Stimulated activated CD8-positive, alpha-beta memory T cell treated with anti-CD3 and anti-CD28 coated beads, Interleukin-2, amount 100 ng/mL, for 1 hour (primary cell): ENCODE measurements around the gene SMPDL3B.

Experiments used
- DNase-seq, 2 donors: peaks; one replicate each; pipeline ENCODE4 v3.0.0-alpha.2; 2020; ENCODE audit warnings: low read depth in 2 of 2

SMPDL3B gene

DNA sequence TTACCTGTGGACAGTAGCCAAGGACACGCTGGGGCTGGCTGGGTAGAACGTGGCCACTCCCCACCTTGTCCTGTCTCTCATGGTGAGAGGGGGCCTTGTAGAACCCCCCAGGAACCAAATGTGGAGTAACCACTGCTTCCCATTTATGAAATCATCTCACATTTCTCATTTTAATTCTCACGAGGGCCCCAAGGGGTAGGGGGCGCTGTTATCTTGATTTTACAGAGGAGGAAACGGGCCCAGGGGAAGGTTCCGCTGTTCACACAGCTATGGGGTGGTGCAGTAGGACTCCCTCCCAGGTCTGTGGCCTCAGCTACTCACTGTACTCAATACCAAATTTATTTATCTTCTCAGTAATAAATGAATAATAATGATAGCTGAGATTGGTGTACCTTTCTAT lies 5.5 kb downstream of the SMPDL3B start:
- peak; percentile 41 to 67 for DNase-seq

GRCh38 chr1:27940870-27941560 lies 6.2 kb downstream of the SMPDL3B start:
- DNase-seq, result no peak

GRCh38 chr1:27941671-27942540 lies 7.1 kb downstream of the SMPDL3B start:
- DNase-seq, result no peak

DNA sequence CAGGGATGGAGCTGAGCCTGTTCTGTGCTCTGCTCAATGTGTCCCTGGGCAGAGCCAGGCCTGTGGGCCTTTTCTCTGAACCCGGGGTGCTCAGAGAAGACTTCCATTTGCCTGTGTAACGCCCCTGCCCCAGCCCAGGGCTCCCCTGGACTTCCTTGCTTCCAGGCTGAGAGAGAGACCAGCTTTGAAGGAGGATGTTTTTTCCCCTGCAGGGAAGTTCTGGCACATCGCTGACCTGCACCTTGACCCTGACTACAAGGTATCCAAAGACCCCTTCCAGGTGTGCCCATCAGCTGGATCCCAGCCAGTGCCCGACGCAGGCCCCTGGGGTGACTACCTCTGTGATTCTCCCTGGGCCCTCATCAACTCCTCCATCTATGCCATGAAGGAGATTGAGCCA lies 10.2 kb downstream of the SMPDL3B start:
- no peak for DNase-seq

GRCh38 chr1:27949027-27949426 lies 14.2 kb downstream of the SMPDL3B start:
- no peak for DNase-seq

- no peak for DNase-seq
Observed at GRCh38 chr1:27951396-27951795, 16.6 kb downstream of the SMPDL3B start.

GRCh38 chr1:27952147-27952546 lies 17.3 kb downstream of the SMPDL3B start:
- no peak for DNase-seq

GRCh38 chr1:27954186-27954585 lies 19.4 kb downstream of the SMPDL3B start:
- no peak for DNase-seq

DNA sequence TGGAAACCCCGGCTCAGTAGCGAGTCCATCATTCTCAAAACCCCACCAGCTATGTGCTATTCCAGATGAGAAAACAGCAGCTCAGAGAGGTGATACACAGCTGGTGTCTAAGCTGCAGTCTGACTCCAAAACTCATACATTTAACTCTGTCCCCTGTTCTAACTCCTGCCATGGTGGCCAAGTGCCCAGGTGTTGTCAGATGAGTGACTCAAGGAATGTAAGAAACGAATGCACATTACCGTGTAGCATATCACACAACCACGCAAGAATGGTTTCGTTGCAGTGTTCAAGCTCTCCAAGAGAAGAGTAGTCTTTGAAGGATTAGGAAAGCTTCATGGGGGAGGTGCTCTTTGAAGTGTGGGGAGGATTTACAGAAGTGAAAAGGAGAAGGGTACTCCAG lies 20.3 kb downstream of the SMPDL3B start:
- no peak for DNase-seq

- no peak for DNase-seq
Observed at GRCh38 chr1:27956761-27957160, 22.0 kb downstream of the SMPDL3B start.

DNA sequence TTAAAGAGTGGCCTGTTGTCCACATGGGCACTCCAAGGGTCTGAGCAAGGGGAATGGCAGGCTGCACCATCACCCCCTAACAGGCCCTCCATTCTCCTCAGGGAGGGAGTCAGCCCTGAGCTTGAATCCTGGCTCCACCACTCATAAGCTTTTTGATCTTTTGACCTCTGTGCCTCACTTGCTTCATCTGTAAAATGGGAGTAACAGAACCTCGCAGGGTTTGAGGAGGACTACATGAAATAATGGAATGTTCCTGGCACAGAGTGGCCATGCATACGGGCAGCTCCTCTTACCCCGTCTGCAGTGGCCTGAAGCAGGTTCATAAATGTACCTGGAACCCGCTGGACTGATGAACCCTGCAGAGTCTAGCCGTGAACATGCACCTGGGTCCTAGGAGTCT lies 22.9 kb downstream of the SMPDL3B start:
- DNase-seq, result no peak

- DNase-seq, result no peak
Observed at GRCh38 chr1:27958513-27958912, 23.7 kb downstream of the SMPDL3B start.

- peak; percentile 64 to 74 for DNase-seq
Observed at GRCh38 chr1:27959792-27960603, 25.2 kb downstream of the SMPDL3B start, which contains the start of gene XKR8. Gene XKR8, plus strand, starts transcription at chr1:27959973. Its CDS starts 97 bp downstream, at chr1:27960070.

DNA sequence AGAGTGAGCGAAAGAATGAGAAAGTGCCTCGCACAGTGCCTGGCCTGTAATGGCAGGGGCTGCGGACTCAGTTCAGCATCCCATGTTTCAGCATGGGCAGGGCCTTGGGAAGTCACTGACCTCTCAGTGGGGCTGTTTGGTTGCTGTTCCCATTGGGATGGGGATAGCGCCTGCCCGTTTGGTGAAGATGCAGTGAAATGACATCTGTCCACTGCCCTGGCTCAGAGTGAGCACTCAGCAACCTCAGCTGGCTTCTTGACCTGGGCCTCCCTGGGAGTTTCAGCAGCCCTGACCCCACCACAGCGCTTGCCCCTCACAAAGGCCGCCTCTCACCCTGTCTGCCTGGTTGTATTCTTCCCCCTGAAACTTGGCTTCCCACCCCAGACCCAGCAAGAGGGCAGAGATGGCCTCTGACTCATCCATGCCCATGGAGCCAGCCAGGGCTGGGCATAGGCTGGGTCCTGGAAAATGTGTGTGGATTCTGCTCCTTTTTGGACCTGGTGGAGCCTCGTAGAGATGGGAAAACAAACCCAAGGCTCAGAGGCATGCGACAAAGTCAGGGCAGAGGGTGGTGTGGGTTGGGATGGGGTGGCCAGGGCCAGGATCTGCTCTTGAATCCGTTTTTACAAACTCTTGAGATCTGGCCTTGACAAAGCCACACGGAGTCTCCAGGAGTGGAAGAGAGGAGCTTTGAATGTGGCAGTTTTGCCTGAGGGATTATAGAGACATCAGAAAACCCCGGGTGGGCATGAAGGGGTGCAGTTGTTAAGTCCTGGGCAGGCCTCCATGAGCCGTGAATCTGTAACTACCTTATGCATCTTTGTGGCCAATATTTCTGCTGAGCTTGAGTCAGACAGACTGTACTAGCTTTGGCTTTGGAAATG lies 26.2 kb downstream of the SMPDL3B start:
- no peak for DNase-seq

DNA sequence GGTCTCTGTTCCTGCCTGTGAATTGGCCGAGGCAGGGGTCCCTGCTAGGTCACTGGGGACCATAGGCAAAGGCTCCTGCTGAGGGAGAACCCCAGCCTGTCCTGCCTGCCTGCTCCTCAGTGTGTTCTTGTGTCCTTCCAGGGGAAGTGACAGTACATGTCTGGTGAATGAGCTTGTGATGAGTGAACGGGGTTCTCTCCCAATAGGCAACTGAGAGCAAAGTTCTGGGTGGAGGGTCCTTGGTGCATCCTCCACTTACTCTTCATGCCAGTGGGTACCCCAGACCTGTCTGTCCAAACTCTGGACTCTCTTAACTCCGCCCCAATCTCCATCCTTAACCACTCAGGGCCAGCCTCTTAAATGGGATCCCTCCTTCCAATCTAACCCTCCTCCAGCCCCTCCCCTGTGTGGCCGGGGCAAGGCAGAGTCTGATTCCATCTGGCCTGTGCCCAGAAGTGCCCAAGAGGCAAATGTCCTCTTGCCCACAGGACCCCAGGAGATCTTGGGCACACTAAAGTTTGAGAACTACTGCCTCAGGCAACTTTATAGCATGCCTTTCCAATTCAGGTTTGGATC lies 26.9 kb downstream of the SMPDL3B start:
- no peak for DNase-seq

- DNase-seq, result no peak
Observed at GRCh38 chr1:27963393-27963792, 28.6 kb downstream of the SMPDL3B start.

DNA sequence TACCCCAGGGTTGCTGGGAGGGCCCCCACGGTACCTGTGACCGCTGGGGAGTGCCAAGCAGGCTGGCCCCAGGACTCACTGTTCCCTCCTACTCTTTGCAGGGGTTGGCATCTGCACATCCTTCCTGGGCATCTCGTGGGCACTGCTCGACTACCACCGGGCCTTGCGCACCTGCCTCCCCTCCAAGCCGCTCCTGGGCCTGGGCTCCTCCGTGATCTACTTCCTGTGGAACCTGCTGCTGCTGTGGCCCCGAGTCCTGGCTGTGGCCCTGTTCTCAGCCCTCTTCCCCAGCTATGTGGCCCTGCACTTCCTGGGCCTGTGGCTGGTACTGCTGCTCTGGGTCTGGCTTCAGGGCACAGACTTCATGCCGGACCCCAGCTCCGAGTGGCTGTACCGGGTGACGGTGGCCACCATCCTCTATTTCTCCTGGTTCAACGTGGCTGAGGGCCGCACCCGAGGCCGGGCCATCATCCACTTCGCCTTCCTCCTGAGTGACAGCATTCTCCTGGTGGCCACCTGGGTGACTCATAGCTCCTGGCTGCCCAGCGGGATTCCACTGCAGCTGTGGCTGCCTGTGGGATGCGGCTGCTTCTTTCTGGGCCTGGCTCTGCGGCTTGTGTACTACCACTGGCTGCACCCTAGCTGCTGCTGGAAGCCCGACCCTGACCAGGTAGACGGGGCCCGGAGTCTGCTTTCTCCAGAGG lies 31.8 kb downstream of the SMPDL3B start:
- no peak for DNase-seq

DNA sequence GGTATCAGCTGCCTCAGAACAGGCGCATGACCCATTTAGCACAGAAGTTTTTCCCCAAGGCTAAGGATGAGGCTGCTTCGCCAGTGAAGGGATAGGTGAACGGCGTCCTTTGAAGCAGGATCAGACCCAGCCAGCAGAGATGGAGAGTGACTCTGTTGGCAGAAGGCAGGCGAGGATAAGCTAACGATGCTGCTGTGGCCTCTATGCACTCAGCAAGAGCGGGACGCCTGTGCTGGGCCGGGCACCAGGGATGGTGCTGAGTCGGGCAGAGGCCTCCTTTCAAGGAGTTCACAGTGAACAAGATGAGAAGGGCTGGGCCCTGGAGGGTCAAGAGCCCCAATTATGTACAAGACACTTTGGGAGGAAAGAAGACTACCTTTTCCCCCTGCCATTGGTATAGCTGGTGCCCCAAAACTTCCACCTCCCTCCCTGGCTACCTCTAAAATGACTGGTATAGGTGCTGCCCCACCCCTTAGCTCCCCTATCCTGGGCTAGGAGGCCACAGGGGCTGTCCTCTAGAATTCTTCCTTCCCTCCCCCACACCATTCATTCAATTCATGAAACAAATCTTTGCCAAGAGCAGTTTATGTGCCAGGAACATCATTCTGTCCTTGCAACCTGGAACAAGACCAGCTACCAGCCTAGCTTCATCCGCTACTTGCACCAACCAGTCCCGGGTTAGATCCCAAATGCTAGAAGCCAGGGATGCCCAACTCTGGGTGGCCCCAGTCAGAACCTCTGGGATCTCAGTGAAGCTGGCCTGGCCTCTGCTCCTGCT lies 32.5 kb downstream of the SMPDL3B start:
- DNase-seq, result no peak

DNA sequence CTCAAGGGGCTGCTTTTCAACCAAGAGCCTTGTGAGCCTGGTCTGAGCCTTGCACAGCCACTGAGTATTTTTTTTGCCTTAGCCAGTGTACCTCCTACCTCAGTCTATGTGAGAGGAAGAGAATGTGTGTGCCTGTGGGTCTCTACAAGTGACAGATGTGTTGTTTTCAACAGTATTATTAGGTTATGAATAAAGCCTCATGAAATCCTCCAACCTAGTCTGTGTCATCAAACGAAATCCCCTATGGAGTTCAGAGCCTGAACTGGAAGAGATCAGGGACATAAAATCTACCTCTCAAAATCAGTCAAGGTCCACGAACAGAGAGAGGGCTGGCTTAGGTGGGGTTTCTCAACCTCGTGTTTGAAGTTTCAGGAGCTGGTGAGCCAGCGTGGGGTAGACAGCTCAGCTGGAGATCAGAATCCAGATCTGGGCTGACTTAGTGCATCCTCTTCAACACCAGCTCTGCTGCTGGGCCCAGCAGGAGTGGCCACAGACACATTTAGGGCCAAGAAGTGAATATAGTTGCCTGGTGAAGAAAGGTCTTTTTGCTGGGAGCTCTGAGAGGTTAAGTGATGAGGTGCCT lies 33.2 kb downstream of the SMPDL3B start:
- DNase-seq, result no peak
